GM10847 (cell line): ENCODE results near the gene ZMIZ2.

ENCODE experiments used
- POLR2A ChIP-seq: IDR thresholded peaks from 2 replicates; pipeline ENCODE4 v1.6.1; 2011; ENCODE audit not compliant: insufficient read length; ENCODE audit errors: extremely low read depth

ZMIZ2 gene

DNA sequence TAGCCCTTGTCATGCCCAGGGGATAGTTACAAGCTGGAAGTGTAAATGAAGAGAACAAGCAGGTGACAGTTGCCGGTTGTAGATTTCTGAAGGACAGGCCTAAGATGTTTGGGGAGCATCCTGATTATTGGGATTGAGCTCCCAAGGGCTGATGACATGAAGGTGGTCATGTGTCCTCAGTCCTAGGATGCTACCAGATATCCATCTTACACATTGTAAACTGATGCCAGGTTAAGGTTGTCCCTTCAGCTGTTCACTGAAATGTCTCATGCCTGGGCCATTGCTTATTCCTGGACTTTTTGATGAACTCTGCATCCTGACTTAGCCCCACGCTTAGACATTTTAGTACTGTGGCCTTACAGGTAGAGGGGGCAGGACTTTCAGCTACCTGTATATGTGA lies 1.3 kb downstream of the ZMIZ2 start:
- TF ChIP-seq POLR2A, result no peak

DNA sequence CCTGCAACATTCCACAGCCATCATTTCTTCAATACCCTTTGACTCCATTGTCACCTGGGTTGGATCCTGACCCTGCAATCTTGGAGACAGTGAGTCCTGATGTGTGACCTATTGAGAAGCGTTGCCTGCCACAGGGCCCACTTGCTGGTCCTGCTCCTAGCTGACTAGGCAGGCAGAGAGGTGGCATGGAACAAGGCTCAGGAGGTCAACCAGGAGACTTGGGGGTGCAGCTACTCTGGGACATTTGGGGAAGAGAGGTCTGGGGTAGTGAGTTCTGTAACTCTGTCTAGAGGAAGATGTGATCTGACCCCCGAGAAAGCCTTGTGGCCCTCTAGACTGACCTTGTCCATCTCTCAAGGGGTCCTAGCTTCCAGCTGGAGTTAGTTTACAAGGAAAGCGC lies 1.8 kb downstream of the ZMIZ2 start:
- no peak for TF ChIP-seq POLR2A

DNA sequence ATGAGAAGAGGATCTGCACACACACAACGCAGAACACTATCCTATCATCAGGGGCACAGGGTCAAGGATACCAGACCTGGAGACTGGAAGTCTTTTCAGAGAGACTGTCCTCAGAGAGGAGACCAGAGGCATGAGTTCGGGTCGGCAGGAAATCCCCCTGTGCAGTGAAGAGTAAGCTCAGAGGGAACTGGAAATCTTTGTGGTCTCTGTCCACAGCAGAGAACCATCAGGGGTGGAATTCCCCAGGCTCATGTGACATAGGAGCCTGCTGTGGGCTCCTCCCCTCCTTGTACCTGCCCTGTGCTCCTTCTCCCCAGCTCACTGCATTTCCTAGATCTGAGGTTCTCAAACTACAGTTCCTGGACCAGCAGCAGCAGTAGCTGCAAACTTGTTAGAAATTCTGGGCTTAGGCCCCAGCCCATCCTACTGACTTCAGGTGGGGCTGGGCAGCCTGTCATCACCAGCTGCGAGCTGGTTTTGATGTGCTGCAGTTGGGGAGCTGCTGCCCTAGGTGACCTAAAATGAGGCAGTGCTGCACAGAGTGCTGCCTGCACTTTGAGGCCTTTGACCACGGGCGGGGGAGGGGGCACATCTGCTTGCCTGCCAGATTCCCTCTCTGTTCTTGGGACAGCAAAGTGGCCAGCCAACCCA lies 2.4 kb downstream of the ZMIZ2 start:
- peak; percentile 16 for TF ChIP-seq POLR2A

DNA sequence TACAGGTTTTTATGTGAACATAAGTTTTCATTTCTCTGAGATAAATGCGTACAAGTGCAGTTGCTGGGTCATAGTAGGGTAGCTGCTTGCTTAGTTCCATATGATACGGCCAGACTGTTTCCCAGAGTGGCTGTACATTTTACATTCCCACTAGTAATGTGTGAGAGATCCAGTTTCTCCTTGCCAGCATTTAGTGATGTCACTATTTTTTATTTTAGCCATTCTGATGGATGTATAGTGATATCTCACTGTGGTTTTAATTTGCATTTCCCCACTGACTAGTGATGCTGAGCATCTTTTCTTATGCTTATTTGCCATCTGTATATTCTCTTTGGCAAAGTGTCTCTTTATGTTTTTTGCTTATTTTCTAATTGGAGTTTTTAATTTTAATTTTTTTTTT lies 4.2 kb downstream of the ZMIZ2 start:
- no peak for TF ChIP-seq POLR2A

DNA sequence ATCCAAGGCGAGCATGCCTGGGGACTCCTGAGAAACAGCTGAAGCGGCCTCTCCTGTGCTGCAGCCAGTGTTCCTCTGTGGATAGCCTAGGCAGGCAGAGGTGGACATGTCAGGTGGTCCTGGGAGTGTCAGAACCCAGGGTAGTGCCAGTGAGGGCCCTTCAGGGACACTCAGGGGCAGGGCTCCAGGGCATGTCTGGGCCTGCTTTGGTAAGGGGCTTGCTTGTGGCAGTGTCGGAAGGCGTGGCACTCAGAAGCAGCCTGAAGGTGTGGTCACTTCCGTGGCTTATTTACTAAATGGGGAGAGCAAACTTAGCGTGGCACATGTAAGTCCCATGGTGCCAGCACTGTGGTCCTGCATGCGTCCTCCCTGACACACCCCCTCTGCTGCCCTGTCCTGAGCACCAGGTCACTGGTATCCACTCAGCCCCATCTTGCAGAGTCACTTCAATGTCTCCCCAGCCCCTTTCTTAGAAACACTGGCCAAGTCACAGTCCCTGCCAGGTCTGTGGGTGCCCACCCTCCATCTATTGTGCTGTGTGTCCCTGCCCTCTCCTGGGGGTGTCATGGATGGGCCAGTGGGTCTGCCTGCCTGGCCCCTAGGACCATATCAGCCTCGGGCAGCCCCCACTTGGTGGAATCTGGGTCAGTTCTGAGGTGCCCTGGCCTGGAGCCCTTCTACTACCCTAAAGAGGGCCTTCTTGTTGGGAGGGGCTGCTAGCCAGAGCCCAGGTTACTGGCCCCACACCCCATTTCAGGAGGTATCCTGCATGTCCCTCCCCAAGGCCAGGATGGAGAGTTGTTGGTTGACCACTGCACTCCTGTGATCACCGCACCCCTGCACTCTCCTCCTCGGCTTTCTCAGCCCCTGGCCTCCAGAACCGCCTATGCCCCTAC lies 6.4 kb downstream of the ZMIZ2 start:
- no peak for TF ChIP-seq POLR2A

DNA sequence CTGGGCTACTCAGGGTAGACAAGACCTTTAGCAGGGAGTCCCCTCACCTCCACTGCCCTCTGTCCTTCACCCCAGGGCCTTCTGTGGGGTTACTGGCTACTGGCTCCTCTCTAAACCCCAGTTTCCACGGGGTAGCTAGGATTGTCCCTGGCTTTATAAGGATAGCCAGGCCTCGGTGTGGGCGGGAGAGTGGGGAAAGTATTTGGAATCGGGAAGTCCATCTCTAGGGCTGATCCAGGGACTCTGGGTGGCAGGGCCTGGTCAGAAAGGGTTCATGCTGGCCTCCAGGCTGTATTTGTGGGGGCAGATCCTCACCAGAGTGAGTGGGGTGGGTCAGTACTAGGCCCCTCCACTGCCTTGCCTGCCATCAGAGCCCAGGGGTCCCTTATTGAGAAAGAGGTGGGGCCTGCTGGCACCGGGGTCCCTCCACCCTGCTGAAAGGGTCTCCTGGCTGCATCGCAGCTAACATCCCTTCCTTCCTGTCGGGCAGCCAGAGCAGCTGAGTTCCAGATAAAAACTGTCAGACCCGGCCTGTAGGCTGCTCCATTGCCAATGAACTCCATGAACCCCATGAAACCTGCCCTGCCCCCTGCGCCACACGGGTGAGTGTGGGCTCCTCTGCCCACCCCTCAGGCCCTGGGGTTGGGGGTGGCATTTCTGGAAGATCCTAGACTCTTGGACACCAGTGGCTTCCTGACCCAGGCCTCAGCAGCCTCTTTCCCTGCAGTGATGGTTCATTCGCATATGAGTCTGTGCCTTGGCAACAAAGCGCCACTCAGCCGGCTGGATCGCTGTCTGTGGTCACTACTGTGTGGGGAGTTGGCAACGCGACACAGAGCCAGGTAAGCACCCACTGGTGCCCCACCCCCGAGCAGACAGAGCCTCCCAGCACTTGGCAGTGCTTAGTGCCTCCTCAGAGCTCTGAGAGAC lies 7.3 kb downstream of the ZMIZ2 start:
- TF ChIP-seq POLR2A, result no peak

DNA sequence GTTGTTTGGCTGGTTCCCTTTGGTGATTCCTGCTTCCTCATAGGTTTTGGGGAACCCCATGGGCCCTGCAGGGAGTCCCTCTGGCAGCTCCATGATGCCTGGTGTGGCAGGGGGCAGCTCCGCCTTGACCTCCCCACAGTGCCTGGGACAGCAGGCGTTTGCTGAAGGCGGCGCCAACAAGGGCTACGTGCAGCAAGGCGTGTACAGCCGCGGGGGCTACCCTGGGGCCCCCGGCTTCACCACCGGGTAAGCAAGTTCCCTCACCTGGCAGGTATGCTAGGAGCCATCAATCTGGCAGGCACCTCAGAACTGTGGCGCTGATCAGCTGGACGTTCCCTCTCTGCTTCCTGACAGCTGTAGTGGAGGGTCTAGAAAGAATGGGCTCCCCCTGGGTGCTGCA lies 8.3 kb downstream of the ZMIZ2 start:
- no peak for TF ChIP-seq POLR2A

DNA sequence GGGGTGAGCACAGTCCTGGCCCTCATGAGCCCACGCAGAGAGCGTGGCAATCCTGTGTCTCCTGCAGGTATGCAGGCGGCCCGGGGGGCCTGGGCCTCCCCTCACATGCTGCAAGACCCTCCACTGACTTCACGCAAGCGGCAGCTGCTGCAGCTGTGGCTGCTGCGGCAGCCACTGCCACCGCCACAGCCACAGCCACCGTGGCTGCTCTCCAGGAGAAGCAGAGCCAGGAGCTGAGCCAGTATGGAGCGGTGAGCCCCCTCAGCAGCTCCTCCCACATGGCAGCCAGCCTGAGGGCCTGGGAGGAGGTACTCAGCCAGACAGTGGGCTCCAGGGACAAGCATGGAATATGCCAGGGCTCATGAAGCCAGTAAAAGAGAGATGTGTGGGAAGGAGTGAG lies 8.7 kb downstream of the ZMIZ2 start:
- TF ChIP-seq POLR2A, result no peak

DNA sequence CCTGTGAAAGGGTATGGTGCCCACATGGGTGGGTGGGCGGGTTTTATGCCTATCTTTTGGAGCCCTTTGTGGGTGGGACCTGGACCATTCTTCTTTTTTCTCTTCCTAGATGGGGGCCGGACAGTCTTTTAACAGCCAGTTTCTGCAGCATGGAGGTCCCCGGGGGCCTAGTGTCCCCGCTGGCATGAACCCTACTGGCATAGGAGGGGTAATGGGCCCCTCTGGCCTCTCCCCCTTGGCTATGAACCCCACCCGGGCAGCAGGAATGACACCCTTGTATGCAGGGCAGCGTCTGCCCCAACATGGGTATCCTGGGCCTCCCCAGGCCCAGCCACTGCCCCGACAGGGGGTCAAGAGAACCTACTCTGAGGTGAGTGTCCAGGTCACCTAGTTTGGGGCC lies 9.1 kb downstream of the ZMIZ2 start:
- no peak for TF ChIP-seq POLR2A

DNA sequence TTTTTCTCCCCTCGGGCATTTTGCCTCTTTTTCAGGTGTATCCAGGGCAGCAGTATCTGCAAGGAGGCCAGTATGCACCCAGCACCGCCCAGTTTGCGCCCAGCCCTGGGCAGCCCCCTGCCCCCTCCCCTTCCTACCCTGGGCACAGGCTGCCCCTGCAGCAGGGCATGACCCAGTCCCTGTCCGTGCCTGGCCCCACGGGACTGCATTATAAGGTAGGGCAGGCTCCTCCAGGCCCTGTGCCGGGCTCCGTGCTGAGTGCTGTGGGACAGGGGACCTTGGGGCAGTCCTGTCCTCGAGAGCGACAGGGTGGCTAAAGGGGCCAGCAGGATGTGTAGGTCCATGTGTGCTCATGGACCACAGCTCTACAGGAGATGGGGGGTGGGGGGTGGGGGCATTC lies 10.6 kb downstream of the ZMIZ2 start:
- TF ChIP-seq POLR2A, result no peak

DNA sequence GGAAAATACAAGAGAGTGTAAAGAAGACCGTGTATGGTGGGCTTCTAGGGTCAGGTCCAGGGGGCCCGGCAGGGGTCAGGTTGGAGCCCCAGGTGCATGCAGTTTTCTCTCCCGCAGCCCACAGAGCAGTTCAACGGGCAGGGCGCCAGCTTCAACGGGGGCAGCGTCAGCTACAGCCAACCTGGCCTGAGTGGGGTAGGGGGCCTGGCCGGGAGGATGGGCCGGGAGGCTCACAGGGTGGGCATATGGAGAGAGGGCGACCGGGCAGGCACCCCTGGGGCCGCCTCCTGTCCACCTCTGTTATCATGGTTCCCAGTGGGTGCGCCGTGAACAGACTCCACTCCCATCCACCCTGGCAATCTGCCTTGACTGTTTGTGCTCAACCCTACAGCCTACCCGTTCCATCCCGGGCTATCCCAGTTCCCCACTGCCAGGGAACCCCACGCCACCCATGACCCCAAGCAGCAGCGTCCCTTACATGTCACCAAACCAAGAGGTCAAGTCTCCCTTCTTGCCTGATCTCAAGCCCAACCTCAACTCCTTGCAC lies 11.5 kb downstream of the ZMIZ2 start:
- TF ChIP-seq POLR2A, result no peak

DNA sequence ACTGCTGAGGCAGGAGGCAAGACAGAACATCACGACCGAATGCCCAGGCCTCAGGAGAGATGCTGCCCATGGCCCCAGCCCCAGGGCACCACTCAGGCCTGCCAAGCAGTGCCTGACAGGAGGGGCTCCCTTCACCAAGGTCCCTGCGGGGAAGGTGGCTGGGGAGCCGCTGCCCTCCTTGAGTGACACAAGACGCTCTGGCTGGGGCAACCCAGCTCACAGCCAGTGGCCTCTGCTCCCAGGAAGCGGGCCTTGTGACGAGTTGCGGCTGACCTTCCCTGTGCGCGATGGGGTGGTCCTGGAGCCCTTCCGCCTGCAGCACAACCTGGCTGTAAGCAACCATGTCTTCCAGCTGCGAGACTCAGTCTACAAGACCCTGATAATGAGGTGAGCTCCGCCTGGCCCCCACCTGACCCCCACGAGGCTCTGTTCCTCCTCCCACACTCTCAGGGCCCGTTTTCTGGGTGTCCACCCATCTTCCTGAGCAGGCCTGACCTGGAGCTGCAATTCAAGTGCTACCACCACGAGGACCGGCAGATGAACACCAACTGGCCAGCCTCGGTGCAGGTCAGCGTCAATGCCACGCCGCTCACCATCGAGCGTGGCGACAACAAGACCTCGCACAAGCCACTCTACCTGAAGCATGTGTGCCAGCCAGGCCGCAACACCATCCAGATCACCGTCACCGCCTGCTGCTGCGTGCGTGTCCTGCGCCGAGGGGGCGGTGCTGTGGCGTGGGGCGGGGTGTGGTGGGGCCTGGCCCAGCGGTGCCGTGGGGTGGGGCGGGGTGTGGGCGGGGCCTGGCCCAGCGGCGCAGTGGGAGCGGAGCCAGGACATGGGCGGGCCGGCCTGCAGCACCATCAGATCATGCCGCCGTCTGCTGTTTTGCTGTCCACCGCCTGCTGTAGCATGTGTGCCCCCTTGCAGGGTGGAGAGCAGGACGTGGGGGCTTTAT lies 12.8 kb downstream of the ZMIZ2 start:
- TF ChIP-seq POLR2A, result no peak

DNA sequence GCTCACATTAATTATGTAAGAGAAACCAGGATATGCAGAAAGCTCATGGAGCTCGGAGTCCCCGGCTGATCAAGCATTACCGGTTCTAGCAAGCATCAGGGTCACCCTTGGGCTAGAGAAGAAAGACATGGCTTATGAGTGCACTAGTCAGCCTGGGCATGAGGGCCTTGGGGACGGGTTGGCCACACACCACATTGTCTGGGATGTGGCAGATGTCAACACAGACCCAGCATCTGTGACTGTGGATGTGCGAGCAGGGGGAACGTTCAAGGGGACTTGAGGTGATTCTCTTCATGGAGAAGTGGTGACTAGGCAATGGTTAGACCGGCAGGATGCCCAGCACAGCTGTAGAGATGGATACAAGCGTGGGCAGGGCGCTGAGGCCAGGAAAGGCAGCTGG lies 13.7 kb downstream of the ZMIZ2 start:
- TF ChIP-seq POLR2A, result no peak
